NCI-H1930 (cell line): ENCODE results near the gene IGSF9B.

Experiments
- DNase-seq, 2 experiments: peaks; one replicate each; lab custom pipeline; 2025; lab: John Stamatoyannopoulos, UW

Gene IGSF9B

DNA sequence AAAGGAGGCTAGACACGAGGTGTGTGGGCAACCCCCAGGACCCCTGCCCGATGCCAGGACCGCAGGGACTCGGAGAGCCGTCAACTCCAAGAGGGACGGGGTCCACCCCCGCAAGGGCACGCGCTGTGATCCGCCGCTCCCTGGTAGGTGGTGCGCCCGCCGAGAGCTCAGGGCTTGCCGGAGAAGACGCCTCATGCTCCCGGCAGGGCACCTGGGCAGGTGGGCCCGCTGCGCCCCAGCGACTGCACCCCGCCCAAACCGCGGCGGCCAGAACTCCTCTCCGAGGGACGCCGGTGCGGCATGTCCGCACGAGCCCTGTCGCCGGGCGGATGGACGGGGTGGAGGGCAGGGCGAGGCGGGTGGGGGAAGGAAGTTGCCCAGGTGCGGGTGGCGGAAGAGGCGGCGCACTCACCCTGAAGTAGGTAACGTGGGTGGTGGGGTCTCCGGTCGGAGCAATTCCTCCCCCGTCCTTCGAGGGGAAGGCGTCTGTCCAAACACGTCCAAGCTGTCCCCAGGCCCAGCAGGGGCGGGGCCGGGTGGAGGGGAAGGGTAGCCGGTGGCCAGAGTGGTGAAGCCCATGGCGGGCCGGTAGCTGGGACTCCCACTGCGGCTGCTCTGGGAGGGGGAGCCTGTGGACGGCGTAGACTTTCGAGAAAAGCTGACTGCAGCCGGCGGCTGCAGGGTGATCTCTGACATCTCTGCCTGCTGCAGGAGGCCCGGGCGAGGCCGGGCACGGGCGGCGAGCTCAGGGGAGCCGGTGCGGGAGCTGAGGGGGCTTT is 37.2 kb downstream of the IGSF9B start:
- DNase-seq = no peak

DNA sequence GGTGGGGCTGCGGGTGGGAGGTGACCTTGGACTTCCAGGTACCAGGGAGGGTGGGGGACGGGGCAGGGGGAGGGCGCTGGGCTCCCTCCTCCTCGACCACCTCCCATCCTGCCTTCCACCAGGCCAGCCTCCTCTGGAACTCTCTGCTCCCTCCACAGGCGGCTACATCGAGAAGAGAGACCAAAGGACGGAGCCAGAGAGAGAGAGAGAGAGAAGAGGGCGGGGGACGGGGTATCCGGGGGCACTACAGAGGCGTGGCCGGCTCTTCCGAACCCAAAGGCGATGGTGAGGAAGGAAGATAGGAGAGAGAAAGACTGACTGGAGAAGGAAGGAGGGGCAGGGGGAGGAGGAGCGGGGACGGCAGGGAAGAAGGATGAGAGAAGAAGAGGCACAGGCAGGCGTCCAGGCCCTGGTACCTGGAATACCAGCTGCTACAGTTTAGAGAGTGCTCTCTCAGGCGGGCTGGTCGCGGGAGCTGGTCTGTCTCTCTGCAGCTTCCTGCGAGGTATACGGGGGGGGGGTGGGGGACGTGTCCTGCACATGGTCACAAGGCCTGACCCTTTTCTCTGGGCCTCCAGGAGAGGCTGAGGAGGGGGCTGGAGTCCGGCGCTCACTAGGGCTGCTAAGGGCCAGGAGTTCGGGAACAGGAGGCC is 38.0 kb downstream of the IGSF9B start:
- DNase-seq = no peak

DNA sequence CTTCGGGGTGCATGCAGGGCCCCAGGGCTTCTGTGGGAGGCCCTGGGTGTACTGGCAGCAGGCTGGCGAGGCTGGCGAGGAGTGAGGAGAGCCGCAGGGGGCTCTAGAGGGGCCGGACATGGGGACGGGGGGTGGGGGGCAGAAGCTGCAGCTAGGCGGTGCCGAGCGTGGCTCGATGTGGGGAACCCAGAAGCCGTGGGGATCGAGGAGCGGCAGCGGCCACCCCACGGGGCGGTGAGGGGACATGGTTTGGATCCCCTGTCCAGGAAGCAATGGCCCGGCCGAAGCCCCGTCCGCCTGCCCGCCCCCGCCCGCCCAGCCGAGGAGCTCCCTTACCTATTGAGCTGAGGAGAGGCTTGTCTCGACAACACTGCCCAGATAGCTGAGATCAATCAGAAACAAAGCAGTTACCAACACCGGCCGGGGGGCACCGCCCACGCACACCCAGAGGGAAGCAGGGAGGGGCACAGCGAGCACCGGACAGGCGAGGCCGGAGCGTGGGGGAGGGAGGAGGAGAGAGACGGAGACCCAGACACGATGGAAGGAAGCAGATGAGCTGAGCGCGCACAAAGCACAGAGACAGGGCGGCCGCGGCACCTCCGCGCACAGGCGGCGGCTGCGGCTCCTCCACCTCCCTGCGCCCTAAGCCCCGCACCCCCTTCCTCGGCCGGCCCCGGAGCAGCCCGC is 38.7 kb downstream of the IGSF9B start:
- no peak for DNase-seq

DNA sequence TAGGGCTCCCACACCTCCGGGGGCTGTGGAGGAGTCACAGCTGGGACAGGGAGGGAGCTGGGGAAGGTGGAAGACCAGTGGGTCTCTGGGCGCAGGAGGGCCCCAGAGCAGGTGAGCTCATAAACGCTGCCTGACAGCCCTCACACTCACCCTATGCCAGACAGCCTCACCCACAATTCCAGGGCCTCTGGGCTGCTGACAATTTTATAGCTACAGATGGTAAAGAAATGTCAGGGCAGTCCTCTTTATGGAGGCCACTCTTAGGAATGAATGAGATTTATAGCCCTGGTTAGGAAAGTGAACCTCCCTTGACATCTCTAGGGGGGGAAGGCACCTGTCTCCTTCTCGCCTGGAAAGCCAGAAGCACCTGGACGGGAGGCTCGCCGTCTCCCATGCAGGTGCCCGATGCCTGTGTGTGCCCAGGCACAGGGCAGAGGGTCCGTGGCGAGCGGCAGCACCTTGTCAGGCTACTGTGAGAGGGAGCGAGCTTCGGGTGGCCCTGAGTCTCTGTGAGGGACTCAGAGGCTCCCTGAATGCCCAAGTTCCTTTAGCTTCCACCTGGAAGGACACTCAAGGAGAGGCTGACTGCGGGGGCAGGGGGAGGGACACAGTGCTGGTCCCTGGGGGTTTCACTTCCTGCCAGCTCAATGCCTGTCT is 39.9 kb downstream of the IGSF9B start:
- DNase-seq = no peak

DNA sequence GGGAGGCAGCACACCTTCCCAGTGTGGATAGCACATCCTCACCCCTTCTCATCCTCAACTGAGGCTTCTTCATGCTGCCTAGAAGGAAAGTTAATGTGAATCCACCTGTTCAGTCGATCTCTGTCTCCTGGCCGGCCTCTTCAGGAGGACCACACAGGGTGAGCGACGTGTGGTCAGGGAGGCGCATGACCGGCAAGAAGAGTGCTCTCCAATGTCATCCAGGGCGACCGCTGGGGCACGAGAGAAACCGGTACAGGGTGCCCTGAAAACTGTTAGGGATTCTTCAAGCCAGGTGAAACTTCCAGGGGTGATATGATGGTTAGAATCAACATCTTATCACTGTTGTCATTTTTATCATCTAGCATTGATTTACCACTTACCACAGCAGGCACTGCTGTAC is 43.0 kb downstream of the IGSF9B start:
- DNase-seq = no peak

DNA sequence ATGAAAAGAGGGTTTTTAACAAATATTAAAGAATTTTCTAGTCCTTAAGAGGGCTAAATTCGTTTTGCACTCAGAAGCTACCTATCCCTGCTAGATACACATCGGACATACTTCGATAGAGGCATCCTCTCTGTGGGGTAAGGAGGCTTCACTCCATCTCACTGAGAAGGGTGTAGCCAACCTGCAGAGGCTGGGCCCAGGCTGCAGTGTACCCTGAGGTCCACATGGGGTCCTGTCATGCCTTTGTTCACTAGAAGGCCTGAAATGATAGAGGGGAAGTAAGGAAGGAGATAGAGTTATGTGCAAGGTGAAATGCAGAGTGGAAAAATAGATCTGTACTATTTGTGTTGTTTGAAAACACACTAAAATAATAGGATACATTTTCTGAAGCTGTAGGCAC is 45.6 kb downstream of the IGSF9B start:
- DNase-seq = no peak

DNA sequence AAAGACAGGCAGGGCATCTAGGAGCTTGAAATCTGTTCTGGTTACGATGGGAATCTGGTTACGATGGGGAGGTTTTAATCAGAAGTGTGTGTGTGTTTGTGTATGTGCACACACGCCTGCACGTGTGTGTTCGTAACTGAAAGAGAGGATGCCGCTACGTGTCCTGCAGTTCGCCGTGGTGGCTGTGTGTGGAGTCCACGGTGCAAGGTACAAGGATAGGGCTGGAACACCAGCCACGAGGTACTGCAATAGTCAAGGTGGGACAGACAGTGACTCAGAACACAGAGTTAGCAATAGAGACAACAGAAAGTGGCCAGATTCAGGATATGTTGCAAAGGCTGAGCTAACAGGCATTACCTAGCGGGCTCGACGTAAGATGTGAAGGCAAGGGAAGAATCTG is 46.7 kb downstream of the IGSF9B start:
- no peak for DNase-seq

DNA sequence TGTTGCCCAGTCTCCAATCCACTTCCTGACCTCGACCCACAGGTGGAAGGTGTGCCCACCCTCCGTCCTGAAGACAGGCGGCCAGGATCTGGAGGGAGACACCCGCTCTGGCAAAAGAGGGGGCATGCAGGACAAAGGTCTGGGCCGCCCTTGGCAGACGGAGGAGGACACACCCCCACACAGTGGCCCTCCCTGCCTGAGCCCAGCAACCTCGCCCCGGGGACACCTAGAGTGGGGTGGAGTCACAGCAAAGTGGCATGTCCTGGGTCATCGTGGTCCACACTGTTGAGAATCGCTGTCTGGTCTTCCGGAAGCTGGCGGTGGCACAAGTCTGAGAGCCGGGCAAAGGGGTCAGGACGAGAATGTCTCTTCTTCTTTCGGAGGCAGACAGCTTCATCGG is 47.9 kb downstream of the IGSF9B start:
- no peak for DNase-seq

DNA sequence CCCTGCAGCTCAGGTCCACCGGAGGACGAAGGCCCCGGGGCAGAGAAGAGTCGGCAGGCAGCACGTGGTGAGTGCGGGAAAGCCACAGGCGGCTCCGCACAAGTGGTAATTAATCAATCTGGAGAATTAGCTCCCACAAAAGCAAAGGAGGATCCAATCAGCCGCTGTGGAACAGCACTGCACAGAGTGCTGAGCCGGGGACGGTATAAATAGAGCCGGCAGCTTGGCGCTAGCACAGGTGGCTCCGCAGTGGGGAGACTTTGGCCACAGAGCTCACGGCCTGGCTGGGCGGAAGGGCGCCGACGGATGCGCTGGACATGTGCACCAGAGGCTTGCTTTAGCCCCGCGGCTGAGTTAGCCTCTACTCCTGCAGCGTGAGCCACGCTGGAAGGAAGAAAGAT is 48.9 kb downstream of the IGSF9B start:
- no peak for DNase-seq

DNA sequence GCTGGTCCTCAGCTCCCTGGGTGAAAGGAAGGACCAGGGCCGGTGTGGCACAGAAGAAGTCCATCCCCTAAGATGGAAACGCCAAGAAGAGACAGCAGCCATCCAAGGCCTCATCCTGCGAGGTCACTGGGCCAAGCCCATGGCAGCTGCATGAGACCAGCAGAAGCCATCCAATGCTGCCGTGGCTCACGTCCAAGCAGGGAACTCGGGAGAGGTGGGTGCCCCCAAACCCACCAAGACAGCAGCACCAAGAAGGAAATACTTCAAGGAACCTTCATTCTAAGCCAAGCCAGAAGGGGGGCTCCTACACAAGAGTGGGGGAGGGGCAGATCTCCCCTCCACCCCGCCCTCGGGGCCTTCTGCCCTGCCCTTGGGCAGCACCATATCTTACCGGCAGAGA is 49.6 kb downstream of the IGSF9B start:
- no peak for DNase-seq

DNA sequence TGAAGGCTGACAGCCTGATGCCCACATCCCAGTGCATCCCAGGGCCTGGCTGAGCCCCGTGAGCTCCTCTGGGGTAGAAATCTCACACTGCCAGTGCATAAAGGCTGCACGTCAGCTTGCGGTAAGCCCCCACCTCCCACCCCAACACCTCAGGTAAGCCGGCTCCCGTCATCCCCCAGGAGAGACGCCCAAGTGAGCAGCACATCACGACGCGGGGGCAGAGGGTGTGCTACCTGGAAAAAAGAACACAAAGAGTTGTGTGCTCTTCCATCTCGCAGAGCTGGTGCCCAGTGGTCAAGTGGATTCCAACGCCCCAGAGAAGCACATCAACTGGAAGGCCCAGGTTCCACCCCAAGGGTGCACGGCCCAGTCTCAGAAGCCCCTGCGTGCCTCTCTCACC is 50.0 kb downstream of the IGSF9B start:
- no peak for DNase-seq

DNA sequence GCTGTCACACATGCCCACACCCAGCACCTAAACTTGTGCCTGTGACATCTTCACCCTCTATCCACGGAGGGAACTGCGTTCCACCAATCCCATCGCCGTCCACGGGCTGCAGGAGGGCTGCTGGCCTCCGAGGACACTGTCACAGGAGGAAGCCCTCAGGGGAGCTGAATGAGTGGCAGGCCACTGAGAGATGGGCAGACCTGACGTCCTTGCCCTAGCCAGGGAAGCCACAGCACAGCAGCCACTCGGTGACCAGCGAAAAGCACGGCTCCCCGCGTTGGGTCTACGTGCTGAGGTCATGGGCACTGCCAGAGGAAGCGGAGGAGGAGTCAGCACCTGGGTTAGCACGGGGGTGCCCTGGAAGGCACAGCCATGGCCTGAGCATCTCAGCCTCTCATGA is 50.5 kb downstream of the IGSF9B start:
- DNase-seq = no peak

DNA sequence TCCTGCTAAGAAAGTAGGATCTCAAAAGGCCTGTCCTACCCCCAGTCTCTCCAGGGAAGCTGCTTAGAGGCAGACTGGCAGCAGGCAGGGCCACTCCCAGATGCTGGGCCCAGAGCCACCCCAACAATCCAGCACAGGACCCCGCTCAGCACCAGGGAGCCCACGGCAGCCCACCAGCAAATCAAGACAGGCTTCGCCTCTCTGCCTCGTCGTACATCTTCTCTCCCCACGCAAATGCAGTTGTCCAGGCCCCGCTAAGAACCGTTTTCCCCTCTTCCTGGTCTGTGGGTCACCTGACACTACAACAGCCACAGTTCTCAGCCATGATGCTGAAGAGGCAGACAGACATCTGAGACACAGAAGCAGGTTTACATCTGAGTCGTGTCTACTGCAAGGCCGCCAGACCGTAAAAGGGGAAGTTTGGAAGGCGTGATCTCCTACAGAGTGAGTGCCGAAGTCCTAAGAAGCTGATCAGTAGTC is 51.1 kb downstream of the IGSF9B start:
- no peak for DNase-seq

DNA sequence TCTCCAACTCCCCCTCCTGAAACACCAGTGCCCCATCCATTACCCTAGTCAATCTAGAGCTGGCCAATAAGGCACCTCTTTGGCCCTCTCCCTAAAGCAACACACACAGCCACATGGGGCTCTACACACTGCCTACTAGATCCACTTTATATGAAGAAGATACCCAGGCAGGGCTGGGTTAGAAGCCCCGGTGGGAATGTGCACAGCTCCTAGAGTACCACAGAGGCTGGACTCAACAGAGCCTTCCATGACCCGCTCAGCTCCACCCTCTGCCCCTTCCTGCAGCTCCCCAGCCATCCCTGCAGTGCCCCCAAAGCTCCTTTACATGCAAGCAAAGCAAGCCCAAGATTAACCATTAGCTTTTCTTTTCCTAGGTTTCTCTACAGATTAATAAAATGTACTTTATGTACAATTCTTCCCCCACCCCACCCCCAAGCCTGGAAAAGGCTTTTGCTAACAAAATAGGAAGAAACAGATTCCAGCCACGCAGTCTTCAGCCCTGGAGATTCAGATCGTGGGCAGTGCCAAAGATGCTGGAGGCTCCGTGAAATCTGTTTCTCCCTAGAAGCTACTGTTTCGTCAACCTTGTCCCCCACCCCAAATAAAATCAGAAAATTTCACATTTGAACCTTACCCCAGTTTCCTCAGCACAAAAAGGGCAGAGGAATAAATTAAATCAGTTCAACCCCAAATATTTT is 51.8 kb downstream of the IGSF9B start:
- DNase-seq = no peak

DNA sequence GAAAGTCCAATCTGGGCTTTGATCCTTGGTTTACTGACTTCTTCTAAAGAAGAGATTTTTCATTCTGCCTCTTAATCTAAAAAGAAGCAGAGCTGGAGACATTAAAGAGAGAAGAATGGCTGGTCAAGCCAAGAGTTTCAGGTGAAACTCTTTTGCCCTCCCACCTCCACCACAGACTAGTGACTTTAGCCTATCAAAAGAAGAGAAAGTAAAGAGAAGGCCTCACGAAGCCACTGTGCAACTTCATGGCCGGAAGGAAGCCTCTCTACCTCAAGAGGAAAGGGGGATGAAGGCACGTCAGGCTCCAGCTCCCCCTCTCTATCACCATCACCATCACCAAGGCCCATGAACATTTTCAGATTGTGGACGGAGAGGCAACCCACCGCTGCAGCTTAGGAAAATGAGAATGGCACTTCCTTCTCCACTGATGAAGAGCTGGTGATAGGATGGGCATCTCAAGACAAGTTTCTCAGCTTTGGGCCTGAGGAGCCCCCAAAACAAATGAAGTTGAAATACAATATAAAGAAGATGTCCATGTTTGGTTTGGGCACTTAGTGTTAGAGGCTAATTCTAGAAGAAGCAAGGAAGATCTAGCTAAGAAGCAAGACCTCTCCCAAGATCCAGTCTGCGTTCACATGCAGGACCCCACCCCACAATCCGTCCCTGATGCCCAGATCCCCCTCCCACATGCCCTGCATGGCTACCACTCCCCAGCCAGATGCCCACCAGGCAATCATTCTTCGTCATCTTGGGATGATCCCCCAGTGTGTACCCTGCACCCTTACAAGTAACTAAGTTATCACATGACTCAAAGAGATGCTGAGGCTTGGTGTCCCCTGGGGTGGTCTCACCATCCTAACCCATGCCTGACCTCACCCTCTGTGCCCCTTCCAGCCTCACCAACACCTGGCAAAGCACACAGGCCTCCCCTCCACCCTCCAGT is 52.6 kb downstream of the IGSF9B start:
- no peak for DNase-seq

DNA sequence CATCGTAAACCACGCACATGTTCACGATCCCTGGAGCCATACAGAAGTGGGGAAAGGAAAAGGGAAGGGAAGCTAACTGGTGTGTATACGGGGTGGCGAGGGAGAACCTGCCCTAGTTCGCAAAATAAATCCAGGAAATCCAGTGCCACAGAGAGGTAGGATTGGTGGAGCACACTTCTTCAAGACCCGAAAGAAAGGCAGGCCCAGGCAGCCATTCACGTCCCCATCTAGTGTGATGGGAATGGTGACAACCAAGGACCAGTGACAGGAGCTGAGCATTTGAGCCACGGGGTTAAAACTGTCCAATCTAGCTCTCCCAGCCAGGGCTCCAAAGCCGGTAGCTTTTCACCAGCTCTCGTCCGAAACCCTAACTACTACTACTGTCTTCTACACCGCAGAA is 53.7 kb downstream of the IGSF9B start:
- no peak for DNase-seq

DNA sequence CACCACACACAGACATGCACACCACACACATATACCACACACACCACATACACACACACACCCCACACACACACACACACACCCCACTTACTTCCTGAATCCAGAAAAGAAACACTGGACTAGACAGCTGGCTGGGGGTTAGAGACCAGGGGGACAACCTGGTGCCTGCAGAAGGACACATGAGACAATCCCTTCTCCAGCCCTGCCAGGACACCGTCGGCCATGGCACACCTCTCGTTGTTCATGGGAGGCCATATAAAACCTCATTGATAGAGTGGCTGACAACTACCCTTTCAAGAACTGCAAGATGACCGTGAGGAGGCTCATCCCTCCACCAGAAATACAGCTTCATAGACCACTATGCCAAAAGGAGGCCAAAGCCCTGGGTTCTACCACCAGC is 54.3 kb downstream of the IGSF9B start:
- no peak for DNase-seq

DNA sequence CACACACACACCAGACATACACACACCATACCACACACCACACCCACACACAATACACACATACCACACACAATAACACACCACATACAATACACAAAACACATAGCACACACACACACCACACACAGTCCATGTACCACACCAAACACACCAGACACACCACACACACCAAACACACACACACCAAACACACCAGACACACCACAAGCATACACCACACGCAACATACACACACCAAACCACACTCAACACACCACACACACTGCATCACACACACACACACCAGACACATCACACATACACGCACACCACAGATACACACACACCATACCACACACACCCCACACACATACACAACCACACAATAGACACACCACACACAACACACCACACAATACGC is 54.8 kb downstream of the IGSF9B start:
- DNase-seq = no peak

DNA sequence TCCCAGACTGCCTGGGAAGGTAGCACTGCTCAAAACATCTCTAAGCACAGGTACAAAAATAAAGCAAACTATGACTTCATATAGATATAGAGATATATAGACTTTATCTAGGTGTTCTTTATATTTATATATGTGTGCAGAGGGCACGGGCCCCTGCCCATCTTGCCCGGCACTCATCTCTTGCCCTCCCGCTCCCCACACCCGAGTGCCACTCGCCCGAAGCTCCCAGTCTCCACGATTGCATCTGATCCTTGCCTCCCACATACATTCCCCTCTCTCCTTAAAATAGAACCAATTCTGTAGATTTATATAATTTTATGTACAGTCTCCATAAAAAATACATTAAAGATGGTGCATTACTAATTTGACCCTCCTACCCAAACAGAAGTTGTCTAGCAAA is 55.5 kb downstream of the IGSF9B start:
- DNase-seq = no peak

DNA sequence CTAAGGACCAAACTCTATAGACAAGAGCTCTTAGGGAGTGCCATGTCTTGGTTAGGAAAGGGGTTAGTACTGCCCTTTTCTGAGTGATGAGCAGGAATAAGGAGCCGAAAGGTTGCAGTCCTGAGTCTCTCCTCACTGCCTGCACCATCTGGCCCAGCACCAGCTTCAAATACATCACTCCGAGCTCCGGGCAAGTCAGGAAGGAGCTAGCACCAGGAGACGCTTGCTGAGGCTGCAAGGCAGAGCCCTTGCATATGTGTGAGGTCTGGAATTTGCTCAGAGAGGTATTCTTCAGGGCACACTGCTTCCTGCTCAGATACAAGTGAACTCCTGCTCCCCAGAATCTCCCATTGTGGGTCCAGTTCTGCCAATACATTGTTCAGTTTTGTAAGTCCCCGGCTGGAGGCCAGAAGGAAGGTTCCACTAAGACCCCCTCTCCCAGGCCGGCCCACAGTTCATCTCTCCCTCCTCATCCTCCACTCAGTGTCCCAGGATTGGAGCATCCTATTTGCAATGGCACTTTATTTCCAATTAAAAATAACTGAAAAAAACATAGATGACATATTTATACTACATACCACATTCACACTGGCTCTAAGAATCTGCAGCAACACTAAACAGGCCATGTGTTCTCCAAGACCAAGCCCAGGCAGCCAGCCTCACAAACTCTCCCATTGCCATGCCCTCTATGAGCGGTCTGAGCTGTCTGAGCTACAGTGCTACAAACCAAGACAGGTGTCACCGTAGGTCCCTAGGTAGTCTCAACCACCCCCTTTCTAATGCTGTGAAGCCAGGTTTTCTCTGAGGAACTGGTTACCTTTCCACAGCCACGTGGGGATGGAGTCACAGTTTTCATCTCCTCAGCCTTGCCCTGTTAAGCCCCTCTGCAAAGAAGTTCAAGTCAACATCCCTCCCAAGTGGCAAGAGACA is 56.3 kb downstream of the IGSF9B start:
- DNase-seq = no peak
